Measurements from ENCODE around the gene ALDH4A1.
A peak's percentile ranks its signal among the peaks of the same experiment; 100 is the strongest.

ALDH4A1 gene

DNA sequence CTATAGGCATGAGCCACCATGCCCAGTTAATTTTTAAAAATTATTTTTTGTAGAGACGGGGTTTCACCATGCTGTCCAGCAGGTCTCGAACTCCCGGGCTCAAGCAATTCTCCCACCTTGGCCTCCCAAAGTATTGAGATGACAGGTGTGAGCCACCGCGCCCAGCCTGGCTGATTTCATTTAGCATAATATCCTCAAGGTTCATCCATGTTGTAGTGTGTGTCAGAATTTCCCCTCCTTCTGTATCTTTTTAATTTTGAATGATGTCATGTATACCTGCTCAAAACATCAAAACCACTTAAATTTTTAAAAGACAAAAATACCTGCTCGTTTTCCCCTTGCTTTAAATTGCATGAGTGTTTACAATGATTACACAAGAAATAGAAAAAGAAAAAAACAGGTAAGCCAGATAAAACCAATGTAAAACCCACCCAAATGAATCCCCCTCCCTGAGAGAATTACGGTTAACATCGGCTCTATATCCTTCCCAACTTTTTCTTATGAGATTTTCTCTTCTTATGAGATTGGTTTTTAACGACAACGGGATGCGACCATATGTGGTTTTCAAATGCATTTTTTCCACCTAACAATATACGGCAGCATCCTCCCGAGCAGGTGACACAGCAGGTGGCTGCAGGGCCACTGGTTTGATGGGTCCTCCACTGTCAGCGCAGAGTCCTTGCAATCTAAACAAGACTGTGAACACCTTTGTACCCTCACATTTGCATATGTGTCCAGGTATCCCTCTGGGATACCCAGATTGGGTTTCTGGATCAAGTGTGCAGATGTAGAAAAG is 32.0 kb upstream of the ALDH4A1 start:
- Mint-ChIP-seq H3K27me3 (no peaks in the 10 kb centered on the region), H3K27ac (peak overlapping the region; percentile 50 to 82), H3K36me3 (ENCODE audit: insufficient read depth) (peaks cover 94% of the 10 kb centered on the region), H3K9me3 (no peaks in the 10 kb centered on the region), H3K4me3 (peak overlapping the region in 1 of 2 donors; percentile 11), H3K4me1 (ENCODE audit: low read depth in 2 of 2) (peaks cover 70 to 77% of the 10 kb centered on the region in 2 donors)
- no peak for DNase-seq
- ATAC-seq (replicated peaks) = peak; percentile 62

- Mint-ChIP-seq H3K4me1 (ENCODE audit: low read depth in 2 of 2) (peaks cover 76 to 82% of the 10 kb centered on the region in 2 donors), H3K27ac (peak overlapping the region; percentile 82 to 96), H3K36me3 (ENCODE audit: insufficient read depth) (peaks cover 96% of the 10 kb centered on the region), H3K9me3 (no peaks in the 10 kb centered on the region), H3K27me3 (no peaks in the 10 kb centered on the region), H3K4me3 (peak overlapping the region; percentile 16 to 65)
- no peak for DNase-seq
- no peak for ATAC-seq (replicated peaks)
Measured at GRCh38 chr1:18932879-18933278, 30.5 kb upstream of the ALDH4A1 start.

DNA sequence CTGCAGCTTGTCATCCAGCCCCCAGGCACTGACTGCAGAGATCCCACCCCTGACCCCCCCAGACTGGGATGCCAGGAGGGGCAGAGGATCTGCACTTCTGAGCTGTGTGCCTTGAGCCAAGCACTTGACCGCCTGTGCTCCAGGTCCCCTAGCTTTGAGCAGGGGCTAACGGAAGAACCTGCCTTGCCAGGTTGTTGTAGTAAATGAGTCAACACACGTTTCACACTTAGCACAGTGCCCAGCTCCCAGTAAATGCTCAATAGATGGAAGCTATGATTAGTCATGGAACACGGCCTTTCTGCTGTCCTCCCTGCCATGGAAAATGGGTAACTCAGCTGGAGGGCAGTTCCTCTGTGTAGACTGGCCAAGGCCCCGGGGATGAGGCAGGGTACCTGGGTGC is 30.0 kb upstream of the ALDH4A1 start:
- Mint-ChIP-seq H3K27me3 (no peaks in the 10 kb centered on the region), H3K4me3 (peak overlapping the region; percentile 16 to 65), H3K36me3 (ENCODE audit: insufficient read depth) (peaks cover 96% of the 10 kb centered on the region), H3K4me1 (ENCODE audit: low read depth in 2 of 2) (peaks cover 78 to 86% of the 10 kb centered on the region in 2 donors), H3K9me3 (no peaks in the 10 kb centered on the region), H3K27ac (peak overlapping the region; percentile 82 to 96)
- DNase-seq = no peak
- ATAC-seq (replicated peaks) = no peak

- DNase-seq (no peak), ATAC-seq (replicated peaks) (no peak)
- Mint-ChIP-seq H3K27me3 (no peaks in the 10 kb centered on the region), H3K9me3 (no peaks in the 10 kb centered on the region), H3K36me3 (ENCODE audit: insufficient read depth) (peaks cover 96% of the 10 kb centered on the region), H3K4me3 (peak overlapping the region in 1 of 2 donors; percentile 65), H3K4me1 (ENCODE audit: low read depth in 2 of 2) (peaks cover 78 to 85% of the 10 kb centered on the region in 2 donors), H3K27ac (peak overlapping the region; percentile 82 to 96)
Measured at GRCh38 chr1:18931730-18932129, 29.4 kb upstream of the ALDH4A1 start.

GRCh38 chr1:18929686-18930085 is 27.3 kb upstream of the ALDH4A1 start:
- DNase-seq (no peak), ATAC-seq (replicated peaks) (no peak)
- H3K4me3 Mint-ChIP-seq = peak overlapping the region; percentile 26 to 65
- H3K36me3 Mint-ChIP-seq (ENCODE audit: insufficient read depth) = peaks cover 99% of the 10 kb centered on the region
- no peaks in the 10 kb centered on the region for H3K27me3 Mint-ChIP-seq
- H3K27ac Mint-ChIP-seq = peak overlapping the region; percentile 82 to 96
- peaks cover 78 to 80% of the 10 kb centered on the region in 2 donors for H3K4me1 Mint-ChIP-seq (ENCODE audit: low read depth in 2 of 2)
- peaks cover 0 to 2% of the 10 kb centered on the region in 2 donors for H3K9me3 Mint-ChIP-seq

- Mint-ChIP-seq H3K4me1 (ENCODE audit: low read depth in 2 of 2) (peaks cover 76 to 80% of the 10 kb centered on the region in 2 donors), H3K27me3 (no peaks in the 10 kb centered on the region), H3K36me3 (ENCODE audit: insufficient read depth) (peaks cover 100% of the 10 kb centered on the region), H3K4me3 (peak overlapping the region; percentile 76 to 91), H3K9me3 (peaks cover 0 to 2% of the 10 kb centered on the region in 2 donors), H3K27ac (peak overlapping the region; percentile 94 to 96)
- DNase-seq (no peak), ATAC-seq (replicated peaks) (no peak)
Measured at GRCh38 chr1:18928985-18929384, 26.6 kb upstream of the ALDH4A1 start.

DNA sequence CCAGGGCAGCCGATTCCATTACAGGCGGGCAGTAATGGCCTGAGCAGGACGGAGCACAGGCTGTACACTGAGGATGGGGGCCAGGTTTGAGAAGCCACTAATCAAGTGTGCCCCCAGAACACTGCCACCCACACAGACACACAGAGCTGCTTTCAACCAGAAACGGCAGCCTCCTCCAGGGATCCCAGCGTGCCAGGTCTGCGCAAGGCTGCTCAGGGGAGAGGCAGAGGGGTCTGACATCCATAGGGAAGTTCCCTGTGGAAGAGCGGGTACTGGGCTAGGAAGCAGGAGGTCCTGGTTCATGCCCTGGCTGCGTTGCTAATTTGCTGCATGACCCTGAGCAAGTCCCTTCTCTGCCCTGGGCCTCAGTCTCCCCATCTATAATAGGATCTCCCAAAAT is 26.1 kb upstream of the ALDH4A1 start:
- peak overlapping the region; percentile 76 to 91 for H3K4me3 Mint-ChIP-seq
- H3K9me3 Mint-ChIP-seq = peaks cover 0 to 2% of the 10 kb centered on the region in 2 donors
- peaks cover 100% of the 10 kb centered on the region for H3K36me3 Mint-ChIP-seq (ENCODE audit: insufficient read depth)
- H3K27me3 Mint-ChIP-seq = no peaks in the 10 kb centered on the region
- H3K4me1 Mint-ChIP-seq (ENCODE audit: low read depth in 2 of 2) = peaks cover 76 to 84% of the 10 kb centered on the region in 2 donors
- H3K27ac Mint-ChIP-seq = peak overlapping the region; percentile 94 to 96
- no peak for ATAC-seq (replicated peaks)
- no peak for DNase-seq

DNA sequence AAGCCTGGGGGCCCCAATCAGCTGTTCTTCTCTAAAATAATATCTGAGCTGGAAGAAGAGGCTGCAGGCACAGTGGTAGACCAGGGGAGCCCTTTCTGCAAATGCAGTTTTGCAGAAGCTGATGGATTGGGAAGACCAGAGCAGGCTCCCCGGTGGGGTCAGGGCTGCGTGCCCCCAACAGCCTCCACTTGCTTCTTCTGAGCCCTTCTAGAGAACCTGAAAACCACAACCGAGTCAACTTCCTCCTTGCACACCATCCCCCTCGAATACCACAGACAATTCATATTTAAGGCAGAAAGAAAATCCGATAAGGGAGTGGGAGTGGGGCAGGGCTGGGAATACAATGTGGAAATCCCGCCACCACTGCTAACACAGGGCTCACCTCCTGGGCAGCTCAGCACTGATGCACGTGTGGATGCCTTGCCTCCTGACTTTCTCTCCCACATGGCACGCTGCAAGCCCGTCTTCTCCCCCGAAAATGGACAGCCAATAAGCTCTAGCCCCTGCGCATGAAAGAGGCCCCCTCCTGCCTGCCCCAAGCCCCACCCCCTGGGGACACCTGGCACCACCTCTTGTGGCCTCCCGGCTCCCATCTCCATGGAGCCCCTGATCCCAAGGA is 25.4 kb upstream of the ALDH4A1 start:
- Mint-ChIP-seq H3K4me1 (ENCODE audit: low read depth in 2 of 2) (peaks cover 71 to 90% of the 10 kb centered on the region in 2 donors), H3K9me3 (peaks cover 0 to 2% of the 10 kb centered on the region in 2 donors), H3K4me3 (peak overlapping the region; percentile 76 to 91), H3K36me3 (ENCODE audit: insufficient read depth) (peaks cover 100% of the 10 kb centered on the region), H3K27me3 (no peaks in the 10 kb centered on the region), H3K27ac (peak overlapping the region; percentile 94 to 96)
- DNase-seq (peak in 1 of 3 experiments; percentile 34), ATAC-seq (replicated peaks) (peak; percentile 42)

GRCh38 chr1:18927082-18927653 is 24.8 kb upstream of the ALDH4A1 start:
- Mint-ChIP-seq H3K36me3 (ENCODE audit: insufficient read depth) (peaks cover 100% of the 10 kb centered on the region), H3K9me3 (peaks cover 0 to 2% of the 10 kb centered on the region in 2 donors), H3K27me3 (no peaks in the 10 kb centered on the region), H3K4me3 (peak overlapping the region; percentile 76 to 91), H3K4me1 (ENCODE audit: low read depth in 2 of 2) (peaks cover 65 to 87% of the 10 kb centered on the region in 2 donors), H3K27ac (peak overlapping the region; percentile 94 to 96)
- DNase-seq (no peak), ATAC-seq (replicated peaks) (peak; percentile 40)

GRCh38 chr1:18926315-18927081 is 24.1 kb upstream of the ALDH4A1 start:
- no peaks in the 10 kb centered on the region for H3K27me3 Mint-ChIP-seq
- peaks cover 97% of the 10 kb centered on the region for H3K36me3 Mint-ChIP-seq (ENCODE audit: insufficient read depth)
- H3K4me1 Mint-ChIP-seq (ENCODE audit: low read depth in 2 of 2) = peaks cover 58 to 80% of the 10 kb centered on the region in 2 donors
- peak; percentile 76 for ATAC-seq (replicated peaks)
- peak overlapping the region; percentile 76 to 91 for H3K4me3 Mint-ChIP-seq
- H3K9me3 Mint-ChIP-seq = peaks cover 0 to 2% of the 10 kb centered on the region in 2 donors
- H3K27ac Mint-ChIP-seq = peak overlapping the region; percentile 94 to 96
- peak; percentile 70 to 73 (median 73) for DNase-seq

DNA sequence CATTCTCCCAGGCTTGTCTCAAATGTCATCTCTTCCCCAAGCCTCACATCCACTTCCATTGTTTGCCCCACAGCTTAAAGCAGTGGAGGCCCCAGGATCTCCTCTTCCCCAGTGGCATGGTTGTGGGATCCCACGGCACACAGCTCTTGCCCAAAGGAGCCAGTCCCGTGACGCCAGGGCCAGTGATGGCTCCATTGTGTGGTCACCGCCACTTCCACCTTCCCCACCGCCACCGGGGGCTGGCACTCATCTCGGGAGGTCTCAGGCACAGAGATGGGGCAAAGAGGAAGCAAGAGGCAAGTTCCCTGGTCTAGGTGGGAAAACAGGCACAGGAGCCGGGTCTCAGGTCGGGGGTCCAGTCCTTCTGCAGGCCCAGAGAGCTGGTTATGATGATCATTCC is 22.9 kb upstream of the ALDH4A1 start:
- Mint-ChIP-seq H3K4me1 (ENCODE audit: low read depth in 2 of 2) (peaks cover 46 to 69% of the 10 kb centered on the region in 2 donors), H3K27ac (peak overlapping the region; percentile 92 to 96), H3K4me3 (peak overlapping the region; percentile 53 to 65), H3K9me3 (peaks cover 0 to 2% of the 10 kb centered on the region in 2 donors), H3K36me3 (ENCODE audit: insufficient read depth) (peaks cover 97% of the 10 kb centered on the region), H3K27me3 (no peaks in the 10 kb centered on the region)
- no peak for DNase-seq
- ATAC-seq (replicated peaks) = no peak

DNA sequence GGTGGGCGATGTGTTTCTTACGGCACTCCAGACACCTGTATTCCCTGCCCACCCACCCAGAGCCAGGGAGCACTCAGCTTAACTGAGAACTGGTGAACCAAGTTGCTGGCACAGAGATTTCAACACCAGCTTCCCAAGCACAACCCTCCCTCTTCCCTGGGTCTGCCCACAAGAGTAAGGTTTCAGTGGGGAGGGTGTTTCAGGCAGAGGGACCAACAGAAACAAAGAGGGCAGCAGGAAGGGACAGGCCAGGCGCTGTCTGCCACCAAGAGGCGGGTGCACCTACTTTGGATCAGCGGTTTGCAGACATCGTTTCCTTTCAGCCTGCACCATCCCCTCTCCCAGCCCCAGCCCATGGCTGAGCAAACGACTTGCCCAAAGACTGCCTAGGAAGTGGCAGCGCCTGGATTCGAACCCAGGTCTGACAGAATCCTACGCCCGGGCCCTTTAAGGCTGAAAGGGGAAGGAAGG is 21.9 kb upstream of the ALDH4A1 start:
- DNase-seq (no peak), ATAC-seq (replicated peaks) (peak; percentile 2)
- Mint-ChIP-seq H3K4me3 (peak overlapping the region; percentile 53 to 65), H3K27me3 (no peaks in the 10 kb centered on the region), H3K36me3 (ENCODE audit: insufficient read depth) (peaks cover 97% of the 10 kb centered on the region), H3K4me1 (ENCODE audit: low read depth in 2 of 2) (peaks cover 38 to 61% of the 10 kb centered on the region in 2 donors), H3K9me3 (peaks cover 0 to 2% of the 10 kb centered on the region in 2 donors), H3K27ac (peak overlapping the region in 1 of 2 donors; percentile 96)

Data from effector memory CD8-positive, alpha-beta T cell (primary cell).